ENCODE data around the gene MARCHF3.
A peak's percentile ranks its signal among the peaks of the same experiment; 100 is the strongest.

Gene MARCHF3

GRCh38 chr5:126982202-126982601 is 48.2 kb downstream of the MARCHF3 start:
- DNase-seq = no peak

- no peak for DNase-seq
Measured at GRCh38 chr5:126981701-126982100, 48.7 kb downstream of the MARCHF3 start.

GRCh38 chr5:126981222-126981621 is 49.1 kb downstream of the MARCHF3 start:
- no peak for DNase-seq

GRCh38 chr5:126978258-126978657 is 52.1 kb downstream of the MARCHF3 start:
- DNase-seq = no peak

- no peak for DNase-seq
Measured at GRCh38 chr5:126976520-126977172, 53.7 kb downstream of the MARCHF3 start.

- DNase-seq = no peak
Measured at GRCh38 chr5:126975796-126976195, 54.6 kb downstream of the MARCHF3 start.

- peak in 1 of 2 experiments; percentile 29 for DNase-seq
Measured at GRCh38 chr5:126973193-126973592, 57.2 kb downstream of the MARCHF3 start.

- peak; percentile 86 to 88 for DNase-seq
Measured at GRCh38 chr5:126972062-126972895, 58.1 kb downstream of the MARCHF3 start.

GRCh38 chr5:126971455-126972031 is 58.8 kb downstream of the MARCHF3 start:
- no peak for DNase-seq

GRCh38 chr5:126970517-126971017 is 59.8 kb downstream of the MARCHF3 start:
- DNase-seq = no peak

GRCh38 chr5:126969548-126969947 is 60.8 kb downstream of the MARCHF3 start:
- peak; percentile 27 to 33 for DNase-seq

GRCh38 chr5:126967808-126968466 is 62.4 kb downstream of the MARCHF3 start:
- peak in 1 of 2 experiments; percentile 19 for DNase-seq

GRCh38 chr5:126965487-126965886 is 64.9 kb downstream of the MARCHF3 start:
- no peak for DNase-seq

GRCh38 chr5:126965061-126965475 is 65.3 kb downstream of the MARCHF3 start:
- peak; percentile 81 to 84 for DNase-seq

- no peak for DNase-seq
Measured at GRCh38 chr5:126963822-126964375, 66.5 kb downstream of the MARCHF3 start.

- no peak for DNase-seq
Measured at GRCh38 chr5:126961702-126962101, 68.7 kb downstream of the MARCHF3 start.

- DNase-seq = peak; percentile 7 to 22
Measured at GRCh38 chr5:126961128-126961527, 69.2 kb downstream of the MARCHF3 start.

GRCh38 chr5:126959188-126959587 is 71.2 kb downstream of the MARCHF3 start:
- DNase-seq = no peak

- DNase-seq = no peak
Measured at GRCh38 chr5:126956991-126957390, 73.4 kb downstream of the MARCHF3 start.

GRCh38 chr5:126954981-126955380 is 75.4 kb downstream of the MARCHF3 start:
- no peak for DNase-seq

GRCh38 chr5:126953640-126954039 is 76.7 kb downstream of the MARCHF3 start:
- DNase-seq = no peak

GRCh38 chr5:126949475-126949874 is 80.9 kb downstream of the MARCHF3 start:
- DNase-seq = no peak

GRCh38 chr5:126948453-126948852 is 81.9 kb downstream of the MARCHF3 start:
- no peak for DNase-seq
